ENCODE results near the gene HOXB2. TPM values are rescaled to one million over a fixed set of nuclear protein-coding genes. Genes with fewer than 3 reads are reported as not detected.

HOXB2 gene
- total RNA-seq, 1 experiment from 2014 or later, result 0.31 TPM

- Histone ChIP-seq H3K9me2 (ENCODE audit: insufficient read depth) (no peaks in the 10 kb centered on the region), H3K9me3 (ENCODE audit: insufficient read depth, low read depth) (no peaks in the 10 kb centered on the region), H3K79me2 (ENCODE audit: low read depth) (no peaks in the 10 kb centered on the region), H3K36me3 (ENCODE audit: low read depth) (no peaks in the 10 kb centered on the region), H3K27ac (peak overlapping the region; percentile 79), H3K4me3 (peak overlapping the region; percentile 3; the same call in 1 of the 2 replicates), H3K4me2 (peak overlapping the region; percentile 74), H2AFZ (peak overlapping the region; percentile 46; the same call in 1 of the 2 replicates), H3F3A (ENCODE audit: insufficient read depth, low read depth) (peaks cover 53% of the 10 kb centered on the region), H3K27me3 (ENCODE audit: insufficient read depth, low read depth) (no peaks in the 10 kb centered on the region), H3K4me1 (replicated peaks; ENCODE audit: insufficient read depth) (peaks cover 74% of the 10 kb centered on the region), H4K20me1 (ENCODE audit: insufficient read depth) (no peaks in the 10 kb centered on the region)
- ChIA-PET CTCF (interaction anchor here (0.9 kb wide), 1 partner anchor 162 kb away, joined by 3 read pairs; no protein-coding TSS in a partner anchor), POLR2A (ENCODE audit: unreplicated experiment) (interaction anchor here (0.5 kb wide), 1 partner anchor 248 kb away, joined by 6 read pairs; no protein-coding TSS in a partner anchor)
- DNase-seq, result peak; percentile 44 to 93
- intact Hi-C loops (cut with micrococcal nuclease; ENCODE audit: unreplicated experiment), result no loop called here
- TF ChIP-seq EZH2 (IDR thresholded peaks at IDR 0.05; ENCODE audit: low read depth) (no peak), CTCF (conservative IDR thresholded peaks at IDR 0.05) (no peak)
- no TSS peak for BruUV-seq (replicated peaks)
These were observed 46.6 kb downstream of the HOXB2 start for GRCh38 chr17:48498164-48498850.

- no TSS peak for BruUV-seq (replicated peaks)
- H2AFZ ChIP-seq, result no peak overlapping the region
- H3K4me3 ChIP-seq, result no peak overlapping the region
- CTCF ChIA-PET, result no interaction called here
- H4K20me1 ChIP-seq (ENCODE audit: insufficient read depth), result no peaks in the 10 kb centered on the region
- H3K9me3 ChIP-seq (ENCODE audit: insufficient read depth, low read depth), result no peaks in the 10 kb centered on the region
- H3K4me1 ChIP-seq (replicated peaks; ENCODE audit: insufficient read depth), result peaks cover 86% of the 10 kb centered on the region
- peak overlapping the region; percentile 79 for H3K27ac ChIP-seq
- POLR2A ChIA-PET (ENCODE audit: unreplicated experiment), result no interaction called here
- no peak for TF ChIP-seq CTCF (conservative IDR thresholded peaks at IDR 0.05)
- no peak for TF ChIP-seq EZH2 (IDR thresholded peaks at IDR 0.05; ENCODE audit: low read depth)
- peak in 1 of 2 experiments; percentile 73 for DNase-seq
- H3K9me2 ChIP-seq (ENCODE audit: insufficient read depth), result no peaks in the 10 kb centered on the region
- intact Hi-C loops (cut with micrococcal nuclease; ENCODE audit: unreplicated experiment), result no loop called here
- no peaks in the 10 kb centered on the region for H3K27me3 ChIP-seq (ENCODE audit: insufficient read depth, low read depth)
- H3K79me2 ChIP-seq (ENCODE audit: low read depth), result no peaks in the 10 kb centered on the region
- H3K36me3 ChIP-seq (ENCODE audit: low read depth), result no peaks in the 10 kb centered on the region
- peaks cover 53% of the 10 kb centered on the region for H3F3A ChIP-seq (ENCODE audit: insufficient read depth, low read depth)
- peak overlapping the region; percentile 74 for H3K4me2 ChIP-seq
These were observed 47.8 kb downstream of the HOXB2 start for GRCh38 chr17:48497103-48497502.

DNA sequence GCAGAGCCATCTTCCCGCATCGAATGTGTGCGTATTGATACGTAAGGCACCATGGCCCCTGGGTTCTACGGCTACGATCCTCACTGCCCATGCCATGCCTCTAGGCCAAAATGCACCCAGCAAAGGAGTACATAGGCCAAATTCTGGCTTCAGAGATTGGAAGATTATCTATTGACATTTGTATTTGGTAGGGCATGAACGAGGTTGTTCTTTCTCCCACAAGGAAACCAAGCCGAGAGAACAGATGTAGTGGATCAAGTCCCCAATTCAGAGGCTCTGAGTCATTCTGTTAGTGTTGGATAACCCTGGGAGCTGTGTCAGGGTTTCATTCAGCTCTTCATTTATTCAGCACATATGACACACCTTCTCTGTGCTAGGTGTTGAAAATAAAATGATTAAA lies 50.6 kb downstream of the HOXB2 start:
- BruUV-seq (replicated peaks), result no TSS peak
- ChIA-PET POLR2A (ENCODE audit: unreplicated experiment) (no interaction called here), CTCF (no interaction called here)
- no peaks in the 10 kb centered on the region for H3K9me3 ChIP-seq (ENCODE audit: insufficient read depth, low read depth)
- no peak overlapping the region for H2AFZ ChIP-seq
- no peak overlapping the region for H3K27ac ChIP-seq
- peaks cover 54% of the 10 kb centered on the region for H3F3A ChIP-seq (ENCODE audit: insufficient read depth, low read depth)
- H3K79me2 ChIP-seq (ENCODE audit: low read depth), result no peaks in the 10 kb centered on the region
- no peak for DNase-seq
- TF ChIP-seq EZH2 (IDR thresholded peaks at IDR 0.05; ENCODE audit: low read depth) (no peak), CTCF (conservative IDR thresholded peaks at IDR 0.05) (no peak)
- H3K4me3 ChIP-seq, result no peak overlapping the region
- no peaks in the 10 kb centered on the region for H3K9me2 ChIP-seq (ENCODE audit: insufficient read depth)
- no peaks in the 10 kb centered on the region for H4K20me1 ChIP-seq (ENCODE audit: insufficient read depth)
- H3K27me3 ChIP-seq (ENCODE audit: insufficient read depth, low read depth), result no peaks in the 10 kb centered on the region
- intact Hi-C loops (cut with micrococcal nuclease; ENCODE audit: unreplicated experiment), result no loop called here
- H3K4me1 ChIP-seq (replicated peaks; ENCODE audit: insufficient read depth), result peaks cover 81% of the 10 kb centered on the region
- no peaks in the 10 kb centered on the region for H3K36me3 ChIP-seq (ENCODE audit: low read depth)
- H3K4me2 ChIP-seq, result 0 out of 2 replicates have a peak overlapping the region, but pooled peaks have one; percentile 10

Other genes starting within 250 kb of the HOXB2 start
- gene SKAP1, start 114.9 kb downstream of the HOXB2 start, total RNA-seq (2021), result 0.31 and 0.85 TPM in 2 replicates
- not detected in 2 replicates for gene HOXB1, start 14.1 kb downstream of the HOXB2 start, total RNA-seq (2021)
- gene HOXB4, start 33.2 kb upstream of the HOXB2 start, total RNA-seq (2021), result 2.0 and 2.1 TPM in 2 replicates
- 17.2 and 19.1 TPM in 2 replicates for gene HOXB3, start 45.1 kb upstream of the HOXB2 start, total RNA-seq (2021)
- gene HOXB5, start 48.7 kb upstream of the HOXB2 start, total RNA-seq (2021), result 8.3 and 12.9 TPM in 2 replicates
- gene HOXB6, start 59.9 kb upstream of the HOXB2 start, total RNA-seq (2021), result 27.9 and 30.7 TPM in 2 replicates
- 28.2 and 34.0 TPM in 2 replicates for gene HOXB7, start 65.9 kb upstream of the HOXB2 start, total RNA-seq (2021)
- 0.70 and 1.3 TPM in 2 replicates for gene HOXB8, start 70.2 kb upstream of the HOXB2 start, total RNA-seq (2021)
- gene HOXB9, start 81.2 kb upstream of the HOXB2 start, total RNA-seq (2021), result 0.30 and 0.70 TPM in 2 replicates
- gene PRAC1, start 177.4 kb upstream of the HOXB2 start, total RNA-seq (2021), result not detected in 2 replicates
- gene PRAC2, start 178.1 kb upstream of the HOXB2 start, total RNA-seq (2021), result not detected in 2 replicates
- 0.15 TPM in 1 of 2 replicates, not detected in the other for gene HOXB13, start 183.6 kb upstream of the HOXB2 start, total RNA-seq (2021)